ENCODE measurements around the gene ADGRG3. TPM values are rescaled to one million over a fixed set of nuclear protein-coding genes. Genes with fewer than 3 reads are reported as not detected.

Gene ADGRG3
- polyA plus RNA-seq, 4 donors: 0.45 to 8.6 (median 1.1) TPM

DNA sequence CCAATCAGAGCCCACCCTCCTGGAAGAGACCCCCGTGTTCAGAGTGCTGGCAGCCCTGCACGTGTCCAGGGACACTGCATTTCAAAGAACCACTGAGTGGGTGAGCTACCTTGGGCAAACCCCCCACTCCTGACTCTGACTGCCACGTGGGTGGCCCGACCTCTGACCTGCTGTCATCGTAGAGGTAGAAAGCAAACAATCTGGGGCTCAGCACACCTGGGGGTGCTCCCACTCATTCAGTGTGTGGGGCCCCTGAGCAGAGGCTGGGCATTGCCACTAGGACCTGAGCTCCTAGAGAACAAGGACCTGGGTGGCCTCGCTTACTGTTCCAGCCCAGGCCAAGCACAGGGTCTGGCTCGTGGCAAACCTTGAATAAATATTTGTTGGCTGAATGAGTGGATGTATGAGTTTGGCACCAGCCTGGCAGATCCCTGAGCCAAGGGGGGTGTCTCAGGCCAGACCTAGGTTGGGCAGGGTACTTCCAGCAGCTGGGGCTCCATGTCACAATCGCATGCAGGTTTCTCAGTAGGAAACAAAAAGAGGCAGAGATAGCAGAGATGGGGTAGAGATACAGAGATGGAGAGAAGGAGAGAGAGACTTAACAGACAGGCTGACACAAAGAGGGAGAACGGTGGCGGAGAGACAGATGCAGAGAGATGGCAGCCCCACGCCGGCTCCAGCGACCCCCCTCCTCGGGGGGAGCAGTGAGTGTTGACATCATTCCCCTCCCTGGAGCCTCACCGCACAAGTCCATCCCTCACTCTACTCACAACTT, 21.1 kb downstream of the ADGRG3 start:
- H3K36me3 ChIP-seq (ENCODE audit: control insufficient read depth in 3 of 3, insufficient read depth in 2 of 3, low read depth in 1 of 3, low read length in 3 of 3): no peaks in the 10 kb centered on the region
- DNase-seq (no peak), FAIRE-seq (no peak)
- H3K4me3 ChIP-seq (ENCODE audit: low read depth in 1 of 3, low read length in 3 of 3): no peak overlapping the region
- H3K27ac ChIP-seq (ENCODE audit: low read depth in 1 of 3, low read length in 2 of 3): no peak overlapping the region
- no peaks in the 10 kb centered on the region for H3K9me3 ChIP-seq (ENCODE audit: control insufficient read depth in 2 of 2, insufficient read depth in 1 of 2, low read depth in 1 of 2, low read length in 1 of 2)
- no peaks in the 10 kb centered on the region for H3K27me3 ChIP-seq (ENCODE audit: control insufficient read depth in 3 of 3, insufficient read depth in 3 of 3, low read length in 3 of 3)
- WGBS, 3 donors: 42 to 58% (median 57%) methylated on average over 15 of the region's 15 CpGs
- peaks cover 0 to 10% (median 0%) of the 10 kb centered on the region in 3 donors for H3K4me1 ChIP-seq (ENCODE audit: control insufficient read depth in 3 of 3, insufficient read depth in 2 of 3, low read depth in 1 of 3, low read length in 2 of 3)

DNA sequence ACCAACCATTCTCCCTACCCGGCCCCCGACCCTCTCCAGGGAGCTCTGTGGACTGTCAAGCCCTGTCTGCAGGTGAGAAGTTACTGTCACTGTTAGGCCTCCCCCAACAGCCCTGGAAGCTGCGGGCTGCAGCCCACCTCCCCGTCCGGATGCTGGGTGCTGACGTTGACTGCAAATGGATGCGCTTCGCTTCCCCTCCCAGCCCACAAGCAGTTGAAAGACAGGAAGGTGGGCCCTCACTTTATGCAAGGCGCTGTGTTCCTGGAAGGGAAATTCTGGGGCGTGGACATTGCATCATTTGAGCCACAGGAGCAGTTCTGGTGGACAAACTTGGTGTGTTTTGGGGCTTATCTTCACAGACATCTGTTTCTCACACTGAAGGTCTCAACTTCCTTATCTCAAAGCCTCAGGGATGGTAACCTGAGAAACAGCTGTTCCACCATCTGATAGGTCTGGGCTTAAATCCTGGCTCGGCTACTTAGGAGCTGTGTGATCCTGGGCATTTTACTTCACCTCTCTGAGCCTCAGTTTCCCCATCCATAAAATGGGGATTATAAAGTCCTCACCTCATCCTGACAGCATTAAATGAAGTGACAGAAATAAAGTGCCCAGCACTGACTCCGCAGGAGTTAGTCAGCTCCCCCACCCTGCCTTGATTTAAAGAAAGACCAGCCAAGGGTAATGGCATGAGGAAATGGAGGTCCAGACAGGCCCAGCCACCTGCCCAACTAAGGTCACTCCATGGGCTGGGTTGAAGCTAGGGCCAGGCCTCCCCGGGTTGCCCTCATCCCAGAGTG, 21.9 kb downstream of the ADGRG3 start:
- FAIRE-seq: no peak
- peak in 1 of 2 donors; percentile 21 for DNase-seq
- Histone ChIP-seq H3K4me3 (ENCODE audit: low read depth in 1 of 3, low read length in 3 of 3) (no peak overlapping the region), H3K27me3 (ENCODE audit: control insufficient read depth in 3 of 3, insufficient read depth in 3 of 3, low read length in 3 of 3) (no peaks in the 10 kb centered on the region), H3K27ac (ENCODE audit: low read depth in 1 of 3, low read length in 2 of 3) (no peak overlapping the region), H3K4me1 (ENCODE audit: control insufficient read depth in 3 of 3, insufficient read depth in 2 of 3, low read depth in 1 of 3, low read length in 2 of 3) (peaks cover 0 to 13% (median 0%) of the 10 kb centered on the region in 3 donors), H3K9me3 (ENCODE audit: control insufficient read depth in 2 of 2, insufficient read depth in 1 of 2, low read depth in 1 of 2, low read length in 1 of 2) (no peaks in the 10 kb centered on the region), H3K36me3 (ENCODE audit: control insufficient read depth in 3 of 3, insufficient read depth in 2 of 3, low read depth in 1 of 3, low read length in 3 of 3) (no peaks in the 10 kb centered on the region)
- WGBS, 3 donors: 45 to 82% (median 67%) methylated on average over 13 of the region's 13 CpGs

DNA sequence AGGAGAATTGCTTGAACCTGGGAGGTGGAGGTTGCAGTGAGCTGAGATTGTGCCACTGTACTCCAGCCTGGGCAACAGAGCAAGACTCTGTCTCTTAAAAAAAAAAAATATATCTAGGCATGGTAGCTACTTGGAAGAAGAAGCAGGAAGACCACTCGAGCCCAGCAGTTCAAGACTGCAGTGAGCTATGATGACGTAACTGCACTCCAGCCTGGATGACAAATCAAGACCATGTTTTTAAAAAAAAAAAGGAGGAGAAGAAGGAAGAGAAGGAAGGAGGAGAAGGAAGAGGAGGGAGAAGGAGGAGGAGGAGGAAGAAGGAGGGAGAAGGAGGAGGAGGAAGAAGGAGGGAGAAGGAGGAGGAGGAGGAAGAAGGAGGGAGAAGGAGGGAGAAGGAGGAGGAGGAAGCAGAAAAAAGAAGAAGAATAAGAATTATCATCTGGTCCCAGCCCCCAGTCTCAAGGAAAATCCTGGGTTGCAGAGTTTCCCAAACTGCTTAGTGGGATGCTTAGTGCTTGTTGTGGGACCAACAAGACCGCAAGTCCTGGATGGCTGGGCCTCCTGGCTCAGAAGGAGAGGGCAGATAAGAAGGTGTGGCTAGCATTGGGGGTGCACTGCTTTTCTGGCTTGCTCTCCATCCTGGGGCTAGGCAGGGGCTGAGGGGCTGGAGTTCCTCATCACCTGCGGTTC, 22.8 kb downstream of the ADGRG3 start:
- DNase-seq (no peak), FAIRE-seq (no peak)
- Histone ChIP-seq H3K4me3 (ENCODE audit: low read depth in 1 of 3, low read length in 3 of 3) (no peak overlapping the region), H3K9me3 (ENCODE audit: control insufficient read depth in 2 of 2, insufficient read depth in 1 of 2, low read depth in 1 of 2, low read length in 1 of 2) (no peaks in the 10 kb centered on the region), H3K36me3 (ENCODE audit: control insufficient read depth in 3 of 3, insufficient read depth in 2 of 3, low read depth in 1 of 3, low read length in 3 of 3) (no peaks in the 10 kb centered on the region), H3K27ac (ENCODE audit: low read depth in 1 of 3, low read length in 2 of 3) (no peak overlapping the region), H3K27me3 (ENCODE audit: control insufficient read depth in 3 of 3, insufficient read depth in 3 of 3, low read length in 3 of 3) (no peaks in the 10 kb centered on the region), H3K4me1 (ENCODE audit: control insufficient read depth in 3 of 3, insufficient read depth in 2 of 3, low read depth in 1 of 3, low read length in 2 of 3) (peaks cover 0 to 13% (median 0%) of the 10 kb centered on the region in 3 donors)
- 74 to 91% (median 90%) methylated on average over 4 of the region's 4 CpGs for WGBS, 3 donors

DNA sequence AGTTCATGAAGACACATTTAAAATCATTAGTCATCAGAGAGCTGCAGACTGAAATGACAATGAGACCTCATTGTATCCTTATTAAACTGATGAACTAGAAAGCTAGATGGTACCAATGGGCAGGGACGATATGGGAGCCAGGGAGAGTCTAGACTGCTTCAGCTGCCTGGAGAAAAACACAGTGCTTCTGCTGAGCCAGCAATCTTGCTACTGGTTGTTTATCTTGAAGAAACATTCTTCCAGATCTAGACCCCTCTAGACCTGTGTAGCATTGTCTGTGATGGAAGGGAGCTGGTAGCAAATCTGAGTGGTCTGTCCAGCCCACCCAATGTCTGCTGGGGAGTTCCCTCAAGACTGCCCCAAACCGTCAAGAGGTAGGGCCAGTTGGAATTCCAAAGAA, 24.5 kb downstream of the ADGRG3 start:
- WGBS, 3 donors: 65 to 72% (median 67%) methylated on average over 2 of the region's 2 CpGs
- Histone ChIP-seq H3K9me3 (ENCODE audit: control insufficient read depth in 2 of 2, insufficient read depth in 1 of 2, low read depth in 1 of 2, low read length in 1 of 2) (no peaks in the 10 kb centered on the region), H3K27me3 (ENCODE audit: control insufficient read depth in 3 of 3, insufficient read depth in 3 of 3, low read length in 3 of 3) (no peaks in the 10 kb centered on the region), H3K36me3 (ENCODE audit: control insufficient read depth in 3 of 3, insufficient read depth in 2 of 3, low read depth in 1 of 3, low read length in 3 of 3) (no peaks in the 10 kb centered on the region), H3K4me1 (ENCODE audit: control insufficient read depth in 3 of 3, insufficient read depth in 2 of 3, low read depth in 1 of 3, low read length in 2 of 3) (peaks cover 0 to 13% (median 0%) of the 10 kb centered on the region in 3 donors), H3K4me3 (ENCODE audit: low read depth in 1 of 3, low read length in 3 of 3) (no peak overlapping the region), H3K27ac (ENCODE audit: low read depth in 1 of 3, low read length in 2 of 3) (no peak overlapping the region)
- DNase-seq: no peak
- FAIRE-seq: no peak

DNA sequence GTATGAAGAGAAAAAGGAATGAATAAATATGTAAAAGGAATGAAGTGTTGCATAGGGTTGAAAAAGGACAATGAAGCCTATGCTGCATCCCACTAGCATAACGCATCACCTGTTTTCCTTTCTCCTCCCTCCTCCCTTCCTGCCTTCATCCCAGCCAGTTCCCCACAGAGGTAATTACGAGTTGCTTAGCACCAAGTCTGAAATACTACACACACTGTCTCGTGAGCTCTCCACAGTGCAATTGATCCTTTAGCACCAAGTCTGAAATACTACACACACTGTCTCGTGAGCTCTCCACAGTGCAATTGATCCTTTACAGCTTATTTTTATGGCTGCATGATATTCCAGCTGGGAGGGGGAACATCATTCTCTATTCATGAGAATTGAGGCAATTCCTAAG, 25.4 kb downstream of the ADGRG3 start:
- WGBS, 3 donors: 64 to 76% (median 68%) methylated on average over 4 of the region's 4 CpGs
- FAIRE-seq: no peak

DNA sequence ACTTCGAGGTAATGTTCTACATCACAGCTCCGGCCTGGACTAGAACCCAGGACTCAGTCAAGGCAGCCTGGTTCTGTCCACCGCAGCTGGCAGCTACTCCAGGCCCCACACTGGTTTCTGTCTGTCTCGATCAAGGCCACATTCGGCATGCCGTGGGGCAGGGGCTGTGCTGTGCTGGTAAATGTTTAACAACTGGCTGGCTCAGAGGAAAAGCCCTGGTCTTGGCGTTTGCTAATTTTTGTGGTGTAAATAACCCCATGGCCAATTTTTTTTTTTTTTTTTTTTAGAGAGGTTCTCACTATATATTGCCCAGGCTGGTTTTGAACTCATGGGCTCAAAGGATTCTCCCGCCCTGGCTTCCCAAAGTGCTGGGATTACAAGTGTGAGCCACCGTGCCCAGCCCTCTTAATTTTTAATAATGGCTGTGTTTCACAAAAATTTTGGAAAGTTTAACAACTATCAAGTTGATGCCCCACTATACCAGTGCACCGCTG, 26.2 kb downstream of the ADGRG3 start:
- no peaks in the 10 kb centered on the region for H3K9me3 ChIP-seq (ENCODE audit: control insufficient read depth in 2 of 2, insufficient read depth in 1 of 2, low read depth in 1 of 2, low read length in 1 of 2)
- H3K27me3 ChIP-seq (ENCODE audit: control insufficient read depth in 3 of 3, insufficient read depth in 3 of 3, low read length in 3 of 3): no peaks in the 10 kb centered on the region
- H3K36me3 ChIP-seq (ENCODE audit: control insufficient read depth in 3 of 3, insufficient read depth in 2 of 3, low read depth in 1 of 3, low read length in 3 of 3): no peaks in the 10 kb centered on the region
- H3K4me3 ChIP-seq (ENCODE audit: low read depth in 1 of 3, low read length in 3 of 3): peak overlapping the region in 1 of 3 donors; percentile 30
- FAIRE-seq: no peak
- peak in 1 of 2 donors; percentile 17 for DNase-seq
- peaks cover 0 to 13% (median 0%) of the 10 kb centered on the region in 3 donors for H3K4me1 ChIP-seq (ENCODE audit: control insufficient read depth in 3 of 3, insufficient read depth in 2 of 3, low read depth in 1 of 3, low read length in 2 of 3)
- H3K27ac ChIP-seq (ENCODE audit: low read depth in 1 of 3, low read length in 2 of 3): no peak overlapping the region
- WGBS, 3 donors: 26 to 55% (median 43%) methylated on average over 10 of the region's 10 CpGs

More for the DNA sequence above, 25.4 kb downstream of the ADGRG3 start:
- Histone ChIP-seq H3K9me3 (ENCODE audit: control insufficient read depth in 2 of 2, insufficient read depth in 1 of 2, low read depth in 1 of 2, low read length in 1 of 2) (no peaks in the 10 kb centered on the region), H3K36me3 (ENCODE audit: control insufficient read depth in 3 of 3, insufficient read depth in 2 of 3, low read depth in 1 of 3, low read length in 3 of 3) (no peaks in the 10 kb centered on the region), H3K27ac (ENCODE audit: low read depth in 1 of 3, low read length in 2 of 3) (no peak overlapping the region), H3K27me3 (ENCODE audit: control insufficient read depth in 3 of 3, insufficient read depth in 3 of 3, low read length in 3 of 3) (no peaks in the 10 kb centered on the region), H3K4me3 (ENCODE audit: low read depth in 1 of 3, low read length in 3 of 3) (no peak overlapping the region), H3K4me1 (ENCODE audit: control insufficient read depth in 3 of 3, insufficient read depth in 2 of 3, low read depth in 1 of 3, low read length in 2 of 3) (peaks cover 0 to 13% (median 0%) of the 10 kb centered on the region in 3 donors)
- no peak for DNase-seq

DNA sequence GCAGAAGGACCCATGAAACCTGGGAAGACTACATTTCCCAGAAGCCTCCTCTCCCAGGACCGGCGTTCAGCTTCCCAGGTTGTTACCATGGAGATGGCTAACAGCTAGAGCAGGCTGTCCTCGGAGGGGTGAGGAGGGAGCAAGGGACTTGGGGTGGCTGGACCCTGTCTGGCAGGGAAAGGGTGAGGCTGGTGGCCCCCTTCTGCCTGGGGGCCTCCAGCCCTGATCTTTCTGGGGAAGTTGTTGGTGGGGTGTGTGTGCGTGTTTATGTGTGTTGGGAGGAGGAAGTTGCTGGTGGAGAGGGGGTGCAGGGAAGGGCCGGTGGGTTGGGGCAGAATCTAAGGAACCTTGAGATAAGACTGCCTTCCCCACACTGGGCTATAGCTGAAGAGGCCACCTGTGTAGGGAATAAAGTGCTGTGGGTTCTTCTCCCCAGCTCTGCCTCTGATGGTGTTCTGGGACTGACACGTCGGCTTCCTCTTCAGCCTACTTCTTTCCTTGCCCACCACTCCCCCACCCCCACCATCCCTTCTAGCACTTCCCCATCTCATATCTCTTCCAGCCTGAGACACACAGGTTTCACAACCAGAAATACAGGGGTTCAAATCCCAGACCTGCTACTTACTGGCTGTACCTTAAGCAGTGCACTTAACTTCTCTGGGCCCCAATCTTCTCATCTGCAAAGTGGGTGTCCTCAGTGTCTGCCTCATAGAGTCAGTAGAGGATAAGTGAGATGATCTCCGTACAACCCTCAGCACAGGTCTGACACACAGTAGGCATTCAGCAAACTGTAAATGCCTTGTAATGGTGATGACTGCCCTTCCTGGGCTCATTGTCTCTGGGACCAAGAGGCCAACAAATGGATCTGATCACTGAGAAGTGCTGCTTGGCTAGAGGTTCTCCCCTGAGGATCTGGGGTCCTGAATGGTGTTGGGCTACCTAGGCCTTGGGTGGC, 26.9 kb downstream of the ADGRG3 start, which contains the start of gene DRC7:
Gene DRC7, plus strand, starts transcription at position 82 of the 955 bp plus-strand sequence. CDS start 3,144 bp downstream, outside the sequence.
- H3K27ac ChIP-seq (ENCODE audit: low read depth in 1 of 3, low read length in 2 of 3): no peak within 1 kb of the TSS
- peaks cover 0 to 6% (median 0%) of the 10 kb centered on the region in 3 donors for H3K4me1 ChIP-seq (ENCODE audit: control insufficient read depth in 3 of 3, insufficient read depth in 2 of 3, low read depth in 1 of 3, low read length in 2 of 3)
- H3K4me3 ChIP-seq (ENCODE audit: low read depth in 1 of 3, low read length in 3 of 3): peak within 1 kb of the TSS in 1 of 3 donors; percentile 30
- 35 to 42% (median 36%) methylated on average over 7 to 8 of the region's 8 CpGs for WGBS, 3 donors
- H3K36me3 ChIP-seq (ENCODE audit: control insufficient read depth in 3 of 3, insufficient read depth in 2 of 3, low read depth in 1 of 3, low read length in 3 of 3): no peaks in the 10 kb centered on the region
- DNase-seq: peak; percentile 38 to 86
- H3K9me3 ChIP-seq (ENCODE audit: control insufficient read depth in 2 of 2, insufficient read depth in 1 of 2, low read depth in 1 of 2, low read length in 1 of 2): no peaks in the 10 kb centered on the region
- FAIRE-seq: no peak
- H3K27me3 ChIP-seq (ENCODE audit: control insufficient read depth in 3 of 3, insufficient read depth in 3 of 3, low read length in 3 of 3): no peaks in the 10 kb centered on the region

Data from small intestine (tissue), 7 donors.